Lower leg skin (tissue), 4 donors: ENCODE measurements around the gene GPC6. TPM values are rescaled to one million over a fixed set of nuclear protein-coding genes. Genes with fewer than 3 reads are reported as not detected.

Experiments used
- DNase-seq, 2 donors: peaks; one replicate each; pipeline ENCODE4 v3.0.0-alpha.2; 2019; ENCODE audit warnings: low spot score in 2 of 2
- H3K4me3 ChIP-seq: fragments of 200-600 bp; sonication (generic); 2 replicates; pipeline ENCODE4 v1.5.1; 2017; ENCODE audit warnings: mild to moderate bottlenecking, low read depth; ENCODE audit not compliant: poor library complexity, severe bottlenecking
- POLR2A ChIP-seq, 2 donors: fragments of 450-650 bp; IDR thresholded peaks; one replicate each; pipeline ENCODE4 v1.6.1; 2016 to 2017; ENCODE audit warnings: antibody characterized with exemption in 2 of 2, mild to moderate bottlenecking in 1 of 2, moderate library complexity in 1 of 2
- WGBS, 2 donors: methylation state at CpG; one replicate each; pipeline ENCODE4 v1.1.5; 2018; 5-methylcytosine and 5-hydroxymethylcytosine counted together
- intact Hi-C: fragments of 100-400 bp; cut with DNase I; formaldehyde crosslinking; loops from one replicate; pipeline ENCODE4 v1.15.0; 2023; ENCODE audit warnings: low total_unique reads
- total RNA-seq, 4 donors: library from RNA; depleted of rRNA; stranded (reverse); fragments of >200 nt; gene quantifications; one replicate each; pipeline ENCODE4 v1.1.0, GENCODE V29; 2016
- TF ChIP-seq, protein P1 (sequence below), 3 donors: fragments of 450-650 bp; IDR thresholded peaks; one replicate each; pipeline ENCODE4 v1.5.1; 2016; ENCODE audit warnings: antibody characterized with exemption in 3 of 3, mild to moderate bottlenecking in 3 of 3, moderate library complexity in 2 of 3

The GPC6 gene
- total RNA-seq, 4 donors from 2014 or later: 1.4 to 5.2 (median 2.5) TPM

- intact Hi-C loops: no loop called here
- 56 to 64% methylated on average over 1 of the region's 1 CpG for WGBS, 2 donors
- H3K4me3 ChIP-seq: no peak overlapping the region
- TF ChIP-seq, protein P1, sequence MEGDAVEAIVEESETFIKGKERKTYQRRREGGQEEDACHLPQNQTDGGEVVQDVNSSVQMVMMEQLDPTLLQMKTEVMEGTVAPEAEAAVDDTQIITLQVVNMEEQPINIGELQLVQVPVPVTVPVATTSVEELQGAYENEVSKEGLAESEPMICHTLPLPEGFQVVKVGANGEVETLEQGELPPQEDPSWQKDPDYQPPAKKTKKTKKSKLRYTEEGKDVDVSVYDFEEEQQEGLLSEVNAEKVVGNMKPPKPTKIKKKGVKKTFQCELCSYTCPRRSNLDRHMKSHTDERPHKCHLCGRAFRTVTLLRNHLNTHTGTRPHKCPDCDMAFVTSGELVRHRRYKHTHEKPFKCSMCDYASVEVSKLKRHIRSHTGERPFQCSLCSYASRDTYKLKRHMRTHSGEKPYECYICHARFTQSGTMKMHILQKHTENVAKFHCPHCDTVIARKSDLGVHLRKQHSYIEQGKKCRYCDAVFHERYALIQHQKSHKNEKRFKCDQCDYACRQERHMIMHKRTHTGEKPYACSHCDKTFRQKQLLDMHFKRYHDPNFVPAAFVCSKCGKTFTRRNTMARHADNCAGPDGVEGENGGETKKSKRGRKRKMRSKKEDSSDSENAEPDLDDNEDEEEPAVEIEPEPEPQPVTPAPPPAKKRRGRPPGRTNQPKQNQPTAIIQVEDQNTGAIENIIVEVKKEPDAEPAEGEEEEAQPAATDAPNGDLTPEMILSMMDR (IDR thresholded peaks at IDR 0.05): no peak
- DNase-seq: no peak
These were observed 336.1 kb downstream of the GPC6 start for GRCh38 chr13:93562676-93563075.

- TF ChIP-seq, protein P1 (IDR thresholded peaks at IDR 0.05): no peak
- no peak for TF ChIP-seq POLR2A (IDR thresholded peaks at IDR 0.05)
- 78 to 81% methylated on average over 2 of the region's 2 CpGs for WGBS, 2 donors
- no peak for DNase-seq
- no peak overlapping the region for H3K4me3 ChIP-seq
- intact Hi-C loops: no loop called here
These were observed 350.5 kb downstream of the GPC6 start for GRCh38 chr13:93577105-93577504.

GRCh38 chr13:93589788-93590187 is 363.2 kb downstream of the GPC6 start:
- no peak for TF ChIP-seq POLR2A (IDR thresholded peaks at IDR 0.05)
- TF ChIP-seq, protein P1 (IDR thresholded peaks at IDR 0.05): no peak
- no peak overlapping the region for H3K4me3 ChIP-seq
- intact Hi-C loops: no loop called here
- no peak for DNase-seq

DNA sequence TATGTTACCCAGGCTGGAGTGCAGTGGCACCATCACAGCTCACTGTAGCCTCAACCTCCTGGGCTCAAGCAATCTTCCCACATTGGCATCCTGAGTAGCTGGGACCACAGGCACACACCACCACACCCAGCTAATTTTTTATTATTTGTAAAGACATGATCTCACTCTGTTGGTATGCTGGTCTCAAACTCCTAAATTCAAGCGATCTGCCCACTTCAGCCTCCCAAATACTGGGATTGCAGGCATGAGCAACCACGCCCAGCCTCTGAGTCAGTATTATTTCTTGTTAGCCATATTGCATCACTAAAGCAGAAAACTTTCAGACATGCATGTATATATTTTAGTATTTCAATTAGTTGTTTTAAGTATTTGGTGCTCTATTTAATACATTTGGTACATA is 376.4 kb downstream of the GPC6 start:
- 44 to 48% methylated on average over 2 of the region's 2 CpGs for WGBS, 2 donors
- TF ChIP-seq, protein P1 (IDR thresholded peaks at IDR 0.05): no peak
- TF ChIP-seq POLR2A (IDR thresholded peaks at IDR 0.05): no peak
- no peak for DNase-seq
- intact Hi-C loops: no loop called here
- no peak overlapping the region for H3K4me3 ChIP-seq

- no peak for DNase-seq
- intact Hi-C loops: no loop called here
- 80 to 84% methylated on average over 1 of the region's 1 CpG for WGBS, 2 donors
- TF ChIP-seq, protein P1 (IDR thresholded peaks at IDR 0.05): no peak
- no peak overlapping the region for H3K4me3 ChIP-seq
These were observed 388.2 kb downstream of the GPC6 start for GRCh38 chr13:93614776-93615175.

DNA sequence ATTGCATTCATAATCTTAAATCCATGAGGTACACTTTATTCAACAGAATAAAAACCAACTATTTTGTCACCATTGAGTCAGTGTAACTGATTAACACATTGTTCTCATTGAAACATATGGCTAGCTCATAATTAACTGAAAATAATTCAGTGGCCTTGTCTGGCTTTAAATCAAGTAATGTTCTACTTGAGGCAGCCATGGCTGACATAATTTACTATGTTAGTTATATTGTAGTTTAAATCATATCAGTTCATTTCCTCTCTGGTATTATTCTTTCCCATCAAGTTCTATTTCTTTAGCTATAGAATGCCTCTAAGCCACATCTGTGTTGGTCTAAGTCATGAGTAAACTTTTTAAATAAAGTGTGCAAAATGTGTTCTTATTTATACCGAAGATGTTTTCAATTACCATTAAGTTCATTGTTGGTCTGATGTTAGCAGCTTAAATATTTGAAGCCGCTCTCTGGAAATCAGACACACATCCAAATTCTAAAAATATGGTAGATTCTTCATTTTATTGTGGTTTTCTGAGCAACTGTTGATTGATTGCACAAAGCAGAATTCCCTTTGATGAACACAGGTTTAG is 393.7 kb downstream of the GPC6 start:
- H3K4me3 ChIP-seq: no peak overlapping the region
- TF ChIP-seq, protein P1 (IDR thresholded peaks at IDR 0.05): no peak
- no peak for TF ChIP-seq POLR2A (IDR thresholded peaks at IDR 0.05)
- no peak for DNase-seq
- 52 to 69% methylated on average over 2 of the region's 2 CpGs for WGBS, 2 donors
- intact Hi-C loops: no loop called here
